G401 (cell line): Measurements from ENCODE around the gene SOX18. TPM values are rescaled to one million over a fixed set of nuclear protein-coding genes. Genes with fewer than 3 reads are reported as not detected.

Experiments
- DNase-seq: peaks from one replicate; pipeline ENCODE4 v3.0.0-alpha.2; 2015; ENCODE audit warnings: low spot score
- in situ Hi-C: cut with HindIII; loops from 2 replicates; pipeline ENCODE4 v1.10.0; 2016; ENCODE audit warnings: low sequenced_read_pairs, mixed read lengths
- total RNA-seq: library from RNA; depleted of rRNA; stranded (reverse); fragments of >200 nt; shearing (Covaris generic); gene quantifications from 2 replicates; pipeline ENCODE4 v1.2.3, GENCODE V29; 2014

The SOX18 gene
- total RNA-seq, 1 experiment from 2014 or later: 1.2 TPM

DNA sequence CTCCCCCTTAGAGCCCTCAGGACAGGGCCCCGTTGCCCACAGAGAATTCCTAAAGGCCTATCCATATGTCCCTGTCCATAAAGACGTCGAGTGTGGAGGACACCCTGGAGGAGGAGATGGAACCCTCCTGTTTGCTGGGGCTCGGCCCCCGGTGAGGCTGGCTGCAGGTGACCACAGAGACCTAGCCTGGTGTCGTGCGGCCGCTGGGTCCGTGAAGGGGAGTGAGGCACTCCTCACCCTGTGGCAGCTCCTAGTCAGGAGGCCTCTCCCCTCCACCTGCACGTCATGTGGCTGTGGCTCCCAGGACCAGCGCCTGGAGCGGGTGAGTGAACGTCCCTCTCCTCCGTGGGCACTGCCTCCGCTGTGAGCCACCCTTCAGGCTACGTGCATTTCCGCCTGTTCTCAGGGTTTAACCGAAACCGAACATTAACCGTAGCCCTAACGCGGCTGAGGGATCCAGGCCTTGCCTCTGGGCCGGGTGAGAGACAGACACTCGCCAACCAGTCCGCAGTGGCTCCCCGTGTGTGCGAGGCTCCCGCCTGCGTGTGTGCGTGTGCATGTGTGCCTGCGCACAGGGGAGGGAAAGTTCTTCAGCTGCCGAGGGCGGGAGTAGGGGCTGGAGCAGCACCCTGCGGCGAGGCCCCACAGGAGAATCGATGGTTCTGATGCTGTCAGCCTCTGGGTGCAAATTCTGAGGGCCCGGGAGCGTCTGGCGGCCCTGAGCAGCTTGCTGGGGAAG is 7.6 kb upstream of the SOX18 start:
- in situ Hi-C loops: no loop called here
- DNase-seq: no peak

DNA sequence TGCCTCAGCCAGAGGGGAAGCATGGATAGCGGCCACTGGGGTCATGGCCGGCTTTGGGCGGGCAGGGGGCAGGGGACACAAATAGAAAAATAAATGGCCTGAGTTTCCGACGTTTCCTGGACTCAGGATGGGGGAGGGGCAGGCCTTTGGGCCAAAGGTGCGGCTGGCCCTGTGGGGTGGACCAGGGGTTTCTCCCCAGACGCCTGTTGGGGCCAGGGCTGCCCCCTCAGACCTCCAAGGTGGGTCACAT is 7.1 kb upstream of the SOX18 start:
- no peak for DNase-seq
- in situ Hi-C loops: no loop called here

DNA sequence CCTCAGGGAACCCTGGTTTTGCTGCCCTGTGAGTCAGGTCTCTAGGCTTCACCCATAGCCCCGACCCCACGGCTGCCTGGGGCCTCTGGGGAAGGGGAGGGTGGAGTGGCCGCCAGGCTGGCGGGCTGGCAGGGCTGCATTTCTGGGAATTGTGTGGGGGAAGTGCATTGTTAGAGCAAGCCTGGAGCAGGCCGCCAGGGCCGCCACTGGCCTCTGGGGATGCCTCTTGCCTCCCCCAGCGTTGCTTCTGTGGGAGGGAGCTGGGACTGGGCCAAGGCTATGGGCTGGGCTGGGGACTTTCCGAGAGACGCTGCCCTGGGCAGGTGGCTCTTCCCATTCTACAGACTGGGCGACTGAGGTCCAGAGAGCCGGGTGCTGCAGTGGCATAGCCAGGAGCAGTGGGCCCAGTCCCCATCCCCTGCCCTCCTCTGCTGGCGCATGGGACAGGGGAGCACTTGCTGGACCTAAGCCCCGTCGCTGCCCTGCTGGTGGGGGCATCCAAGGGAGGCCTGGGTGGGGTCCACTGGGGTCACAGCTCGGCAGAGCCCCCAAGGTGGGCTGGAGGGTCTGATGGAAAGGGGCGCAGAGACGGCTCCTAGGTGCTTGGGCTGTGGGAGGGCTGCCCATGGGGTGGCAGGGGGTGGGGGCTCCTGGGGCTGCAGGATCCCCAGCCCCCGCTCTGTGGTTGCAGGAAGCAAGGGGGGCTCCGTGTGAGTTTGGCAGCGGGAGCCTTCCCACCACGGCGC is 6.6 kb upstream of the SOX18 start:
- no peak for DNase-seq
- in situ Hi-C loops: no loop called here

DNA sequence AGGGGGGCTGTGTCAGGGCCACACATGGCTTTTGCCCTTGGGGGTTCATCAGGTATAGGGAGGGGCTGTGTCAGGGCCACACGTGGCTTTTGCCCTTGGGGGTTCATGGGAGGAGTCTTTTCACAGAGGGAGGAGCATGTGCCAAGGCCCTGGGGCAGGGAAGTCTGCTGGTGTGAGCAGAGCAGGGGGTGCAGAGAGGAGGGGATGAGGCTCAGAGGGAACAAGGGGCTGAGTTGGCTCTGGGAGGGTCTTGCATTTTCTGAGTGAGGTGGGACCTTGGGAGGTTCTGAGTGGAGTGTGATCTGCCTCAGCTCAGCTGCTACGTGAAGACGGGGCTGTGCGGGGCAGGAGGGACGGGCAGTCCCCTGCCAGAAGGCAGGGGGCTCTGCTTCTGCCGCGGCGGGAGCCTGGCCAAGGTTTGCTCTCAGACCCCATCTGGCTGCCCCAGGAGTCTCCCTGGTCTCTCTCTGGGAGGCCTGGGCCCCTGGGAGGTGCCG is 6.0 kb upstream of the SOX18 start:
- in situ Hi-C loops: no loop called here

DNA sequence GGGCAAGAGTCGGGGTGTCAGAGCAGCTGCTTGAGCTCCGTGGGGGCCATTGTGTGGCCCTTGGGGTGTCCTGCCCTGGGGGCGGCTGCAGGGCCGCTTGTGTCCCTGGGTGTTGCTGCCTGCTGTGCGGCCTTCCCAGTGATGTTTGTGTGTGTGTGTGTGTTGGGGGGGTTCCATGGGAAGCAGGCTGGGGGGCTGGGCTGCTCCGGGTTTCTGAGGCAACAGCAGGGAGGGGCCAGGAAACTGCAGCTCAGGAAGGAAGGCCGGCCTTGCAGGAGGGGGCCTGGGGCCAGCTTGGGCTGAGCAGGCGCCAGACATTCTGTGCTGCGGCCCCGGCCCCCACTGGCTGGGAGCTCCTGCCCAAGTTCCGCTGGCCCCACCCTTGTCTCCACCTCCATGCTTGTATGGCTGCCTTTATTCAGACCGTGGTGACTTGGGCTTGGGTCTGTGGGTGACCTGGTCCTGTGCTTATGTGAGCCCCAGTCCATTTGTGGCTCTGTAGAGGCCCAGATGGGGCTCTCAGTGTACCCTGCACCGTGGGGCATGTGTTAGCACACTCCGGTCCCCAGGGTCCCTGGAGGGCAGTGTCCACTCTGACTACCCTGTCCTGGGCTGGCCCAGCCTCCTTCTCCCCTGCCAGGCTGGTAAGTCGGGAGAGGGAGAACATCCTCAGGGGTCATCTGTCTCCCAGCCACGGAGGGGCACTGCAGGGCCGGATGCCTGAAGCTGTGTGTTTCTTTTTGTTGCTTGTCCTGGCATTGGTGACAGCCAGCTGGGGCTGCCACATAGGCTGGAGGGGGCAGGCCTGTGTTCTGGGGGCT is 4.6 kb upstream of the SOX18 start:
- no peak for DNase-seq
- in situ Hi-C loops: no loop called here

More for the DNA sequence above, 6.0 kb upstream of the SOX18 start:
- no peak for DNase-seq

DNA sequence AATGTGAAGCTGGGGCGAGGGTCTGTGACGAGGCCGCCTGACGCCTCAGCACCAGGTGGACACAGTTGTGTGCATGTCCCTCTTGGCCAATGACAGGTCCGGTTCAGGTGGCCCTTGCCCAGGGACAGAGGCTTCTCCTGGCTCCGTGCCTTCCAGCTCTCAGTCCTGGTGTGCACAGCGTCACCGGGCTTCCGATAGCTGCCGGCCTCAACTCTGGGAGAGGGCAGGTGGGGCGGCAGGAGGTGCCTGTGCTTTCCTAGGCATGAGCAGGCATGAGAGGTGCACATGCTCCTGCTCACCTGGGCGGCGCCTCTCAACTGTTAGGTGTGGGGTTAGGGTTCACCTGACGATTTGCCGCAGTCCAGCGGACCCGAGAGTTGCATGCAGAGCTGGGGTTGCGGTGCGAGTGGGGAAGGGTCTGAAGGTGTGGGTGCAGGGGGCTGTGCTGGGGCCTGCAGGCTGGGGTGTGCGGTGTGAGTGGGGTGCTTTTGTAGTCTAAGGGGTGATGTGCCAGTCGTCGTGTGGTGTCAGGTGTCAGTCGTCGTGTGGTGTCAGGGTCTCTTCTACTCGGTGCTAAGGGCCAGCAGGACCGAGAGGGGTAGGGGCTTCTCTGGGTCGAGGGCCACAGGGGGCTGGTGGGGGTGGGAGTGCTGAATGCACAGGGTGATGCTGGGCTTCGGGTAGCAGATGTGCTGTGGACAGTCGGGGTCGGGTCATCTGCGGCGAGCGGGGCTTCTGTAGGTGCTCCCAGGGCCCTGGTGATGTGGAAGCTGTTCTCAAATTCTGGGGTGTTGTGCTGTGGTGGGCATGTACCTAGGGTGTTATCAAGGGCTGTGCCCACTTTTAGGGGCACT is 3.8 kb upstream of the SOX18 start:
- DNase-seq: no peak
- in situ Hi-C loops: no loop called here

DNA sequence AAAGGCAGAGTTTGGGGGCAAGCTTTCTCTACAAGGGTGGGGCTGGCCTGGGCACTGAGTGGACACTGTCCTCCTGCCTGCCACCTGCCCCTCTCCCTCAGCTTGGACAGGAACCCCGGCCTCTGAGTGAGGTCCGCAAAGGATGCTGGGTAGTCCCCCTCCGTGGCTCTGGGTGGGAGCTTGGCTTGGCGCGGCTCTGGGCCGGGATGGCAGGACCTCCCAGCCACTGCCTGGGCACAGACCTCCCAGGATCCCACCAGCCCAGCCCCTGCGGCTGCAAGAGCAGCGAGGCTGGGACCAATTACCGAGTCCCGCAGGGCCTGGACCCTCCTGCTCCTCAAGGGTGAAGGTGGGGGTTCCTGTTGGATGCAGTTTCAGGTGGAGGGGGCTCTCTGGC is 2.9 kb upstream of the SOX18 start:
- in situ Hi-C loops: no loop called here

DNA sequence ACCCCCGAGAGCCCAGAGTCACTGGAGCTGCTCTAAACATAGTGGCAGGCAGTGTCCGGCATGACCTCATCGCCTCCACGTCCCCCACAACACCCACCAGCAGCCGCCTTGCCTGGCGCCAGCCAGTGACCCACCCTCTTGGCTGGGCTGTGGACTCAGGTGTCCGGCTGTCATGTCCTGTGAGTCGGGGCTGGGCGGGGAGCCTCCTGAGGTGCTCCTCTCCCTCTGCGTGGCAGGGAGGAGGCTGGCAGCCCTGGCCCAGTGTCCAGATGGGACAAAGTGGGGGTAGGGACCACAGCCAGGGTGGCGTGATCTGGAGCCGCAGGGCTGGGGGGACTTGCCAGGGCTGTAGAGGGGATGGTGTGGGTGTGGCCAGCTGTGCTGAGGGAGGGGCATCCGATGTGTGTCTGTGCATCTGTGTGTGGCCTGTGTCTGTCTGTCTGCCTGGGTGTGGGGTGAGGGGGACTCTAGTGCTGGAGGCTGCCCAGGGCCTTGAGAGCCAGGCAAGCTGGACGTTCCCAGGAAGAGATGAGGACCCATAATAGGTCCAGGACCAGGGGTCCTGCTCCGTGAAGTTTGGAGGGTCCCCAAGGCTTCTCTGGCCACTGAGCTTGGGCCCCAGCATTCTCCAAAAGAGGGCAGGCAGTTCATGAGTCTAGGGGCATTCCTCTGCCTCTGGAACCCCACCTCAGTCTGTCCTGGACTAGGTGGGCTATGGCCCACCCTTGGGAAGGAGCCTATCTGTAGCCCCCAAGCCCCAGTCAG is 2.3 kb upstream of the SOX18 start:
- DNase-seq: peak; percentile 63
- in situ Hi-C loops: no loop called here

More for the DNA sequence above, 2.9 kb upstream of the SOX18 start:
- DNase-seq: no peak

DNA sequence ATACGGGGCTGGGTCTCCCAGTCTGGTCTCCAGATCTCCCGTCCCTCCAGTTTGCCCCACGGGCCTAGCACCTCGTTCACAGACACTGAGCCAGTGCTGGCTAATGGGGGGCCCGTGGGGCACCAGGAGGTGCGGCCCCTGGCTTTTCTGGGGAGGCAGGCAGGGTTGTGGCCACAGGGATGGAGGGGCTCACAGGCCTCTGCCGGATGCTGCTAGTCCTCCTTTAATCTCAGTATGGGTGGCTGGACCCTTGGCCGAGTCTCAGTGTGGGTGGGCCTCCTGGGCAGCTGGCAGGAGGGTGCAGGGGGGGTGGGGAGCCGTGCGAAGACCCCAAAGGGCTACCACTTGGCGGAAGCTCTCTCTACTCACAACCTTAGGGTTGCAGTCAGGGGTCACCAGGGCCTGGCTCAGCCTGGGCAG is 1.6 kb upstream of the SOX18 start:
- DNase-seq: no peak
- in situ Hi-C loops: no loop called here

DNA sequence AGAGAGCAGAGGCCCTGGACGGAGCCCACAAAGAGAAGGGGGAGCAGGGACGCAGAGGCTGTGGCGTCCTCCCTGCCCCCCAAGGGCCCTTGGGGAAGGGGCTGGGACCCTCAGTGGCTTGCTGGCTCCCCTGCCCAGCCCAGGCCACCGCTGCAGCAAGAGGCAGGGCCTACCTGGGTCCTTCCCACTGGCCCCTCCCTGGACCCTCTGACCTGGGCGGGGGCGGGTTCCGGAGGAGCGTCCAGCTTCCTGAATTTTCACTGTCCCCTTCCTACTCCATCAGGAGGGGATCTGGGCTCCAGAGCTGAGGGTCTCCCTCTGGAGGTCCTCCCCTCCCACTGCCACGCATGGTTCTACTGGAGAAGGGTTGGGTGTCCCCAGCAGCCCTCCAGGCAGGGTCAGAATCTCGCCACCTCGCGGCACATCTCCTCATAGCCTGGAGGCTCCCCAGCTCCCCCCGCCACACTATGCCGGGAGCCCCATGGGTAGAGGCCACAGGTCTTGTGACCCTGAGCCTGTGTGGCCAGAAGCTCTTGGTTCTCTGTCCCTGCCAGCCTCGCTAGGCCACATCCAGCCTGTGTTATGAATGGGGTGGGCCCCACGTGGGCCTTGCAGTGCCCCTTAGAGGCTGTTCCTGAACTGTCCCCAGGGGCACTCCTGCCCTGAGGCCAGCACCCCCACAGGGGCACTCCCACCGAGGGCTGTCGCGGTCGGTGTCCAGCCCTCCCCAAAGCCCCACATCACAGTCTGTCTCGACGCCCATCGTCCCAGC is 1.0 kb upstream of the SOX18 start:
- in situ Hi-C loops: no loop called here

DNA sequence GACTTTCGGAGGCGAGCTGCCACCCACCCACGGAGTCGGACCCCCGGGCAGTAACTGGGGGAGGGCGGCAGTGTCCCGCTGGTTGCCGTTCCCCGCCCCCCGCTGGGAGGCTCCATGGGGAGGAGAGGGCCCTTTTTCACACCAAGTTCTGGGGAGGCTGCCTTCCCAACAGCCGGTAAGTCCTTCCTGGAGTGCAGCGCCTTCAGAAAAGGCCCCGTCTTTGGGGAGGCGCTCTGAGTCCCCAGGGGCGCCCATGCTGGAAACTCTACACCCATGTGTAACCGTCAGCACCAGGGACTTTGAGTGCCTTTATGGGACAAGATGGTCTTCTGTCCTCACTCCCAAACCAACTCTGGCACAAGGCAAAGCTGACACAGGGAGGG is 430 bp upstream of the SOX18 start:
- no peak for DNase-seq
- in situ Hi-C loops: no loop called here

More for the DNA sequence above, 1.0 kb upstream of the SOX18 start:
- DNase-seq: no peak

DNA sequence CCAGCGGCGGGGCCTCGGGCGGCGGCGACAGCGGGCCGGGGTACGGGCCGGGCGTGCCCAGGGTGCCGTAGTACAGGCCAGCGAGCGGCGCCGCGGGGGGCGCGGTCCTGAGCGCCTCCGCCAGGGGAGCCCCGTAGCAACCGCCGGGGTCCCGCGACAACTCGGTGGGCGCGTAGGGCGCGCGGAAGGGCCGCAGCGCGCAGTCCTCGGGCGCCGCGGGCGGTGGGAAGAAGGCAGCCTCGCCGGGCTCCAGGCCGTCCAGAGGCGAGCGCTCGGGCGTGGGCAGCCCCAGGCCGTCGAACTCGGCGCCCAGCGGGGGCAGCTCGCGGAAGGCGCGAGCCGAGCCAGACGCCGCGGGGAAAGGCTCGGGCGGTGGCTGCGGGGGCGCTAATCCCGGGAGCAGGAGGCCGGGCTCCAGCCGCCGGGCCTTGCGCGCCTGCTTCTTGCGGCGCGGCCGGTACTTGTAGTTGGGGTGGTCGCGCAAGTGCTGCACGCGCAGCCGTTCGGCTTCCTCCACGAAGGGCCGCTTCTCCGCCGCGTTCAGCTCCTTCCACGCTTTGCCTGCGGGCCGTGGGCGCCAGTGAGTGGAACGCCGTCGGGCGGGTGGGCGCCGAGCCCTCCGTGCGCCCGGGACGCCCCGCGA is 916 bp downstream of the SOX18 start:
- in situ Hi-C loops: no loop called here
- DNase-seq: no peak

DNA sequence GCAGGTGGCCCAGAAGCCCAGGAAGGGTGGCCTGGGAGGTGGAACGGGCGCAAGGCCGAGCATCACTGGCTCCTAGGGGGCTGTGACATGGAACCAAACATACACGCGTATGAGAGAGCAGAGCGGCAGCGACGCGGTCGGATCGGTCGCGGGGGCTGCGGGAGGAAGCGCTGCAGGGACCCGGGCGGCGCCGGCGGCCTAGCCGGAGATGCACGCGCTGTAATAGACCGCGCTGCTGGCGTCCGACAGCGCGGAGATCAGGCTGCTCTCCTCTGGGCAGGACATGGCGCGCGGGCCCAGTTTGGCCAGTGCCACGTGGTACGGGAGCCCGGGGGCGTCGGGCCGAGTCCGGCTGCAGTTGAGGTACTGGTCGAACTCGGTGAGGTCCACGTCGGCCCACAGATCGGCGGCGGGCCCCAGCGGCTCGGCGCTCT is 1.5 kb downstream of the SOX18 start:
- DNase-seq: no peak
- in situ Hi-C loops: no loop called here

DNA sequence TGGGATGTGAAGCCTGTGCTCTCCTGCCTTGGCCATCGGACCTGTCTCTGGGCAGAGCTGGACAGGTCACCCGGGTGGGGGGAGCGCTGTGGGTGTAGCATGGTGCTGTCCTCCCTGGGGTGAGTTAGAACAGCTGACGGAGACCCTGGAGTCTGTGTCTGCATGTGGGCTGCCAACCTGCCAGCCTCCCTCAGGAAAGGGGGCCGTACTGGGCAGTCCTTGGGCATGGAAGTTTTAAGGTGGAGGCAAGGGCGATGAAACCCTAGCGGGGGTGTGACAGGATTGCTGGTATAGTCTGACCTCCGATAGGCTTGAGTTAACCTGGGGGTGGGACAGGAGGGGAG is 2.4 kb downstream of the SOX18 start:
- no peak for DNase-seq
- in situ Hi-C loops: no loop called here

DNA sequence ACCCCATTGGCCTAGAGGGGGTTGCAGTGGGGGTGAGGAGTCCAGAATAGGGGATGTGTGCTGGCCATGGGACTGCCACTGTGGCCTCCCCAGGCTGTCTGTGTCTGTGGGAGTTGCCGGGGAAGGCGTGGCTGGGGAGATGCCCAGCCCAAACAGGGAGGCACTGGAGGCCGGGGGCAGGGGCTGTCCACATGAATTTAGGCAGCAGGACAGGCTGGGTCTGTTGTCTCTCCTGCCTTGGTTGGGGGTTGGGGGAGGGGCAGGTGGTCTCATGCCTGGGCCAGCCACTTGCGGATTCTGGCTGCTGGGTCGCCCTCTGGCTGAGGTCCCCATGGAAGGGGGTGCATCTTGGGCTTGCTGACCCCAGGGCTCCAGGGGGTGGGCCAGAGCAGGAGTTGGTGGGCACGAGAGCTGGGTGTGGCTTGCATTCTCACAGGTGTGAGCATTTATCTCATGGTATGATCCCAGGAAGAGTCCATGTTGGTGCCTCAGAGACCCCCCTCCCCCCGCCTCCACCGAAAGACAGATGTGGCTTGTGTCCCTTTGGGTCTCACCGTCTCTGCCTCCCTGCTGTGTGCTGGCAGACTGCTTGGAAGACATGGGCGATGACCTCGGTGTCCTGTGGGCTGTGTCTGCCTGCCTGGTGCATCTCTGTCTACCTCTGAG is 4.0 kb downstream of the SOX18 start:
- in situ Hi-C loops: no loop called here
- DNase-seq: no peak

DNA sequence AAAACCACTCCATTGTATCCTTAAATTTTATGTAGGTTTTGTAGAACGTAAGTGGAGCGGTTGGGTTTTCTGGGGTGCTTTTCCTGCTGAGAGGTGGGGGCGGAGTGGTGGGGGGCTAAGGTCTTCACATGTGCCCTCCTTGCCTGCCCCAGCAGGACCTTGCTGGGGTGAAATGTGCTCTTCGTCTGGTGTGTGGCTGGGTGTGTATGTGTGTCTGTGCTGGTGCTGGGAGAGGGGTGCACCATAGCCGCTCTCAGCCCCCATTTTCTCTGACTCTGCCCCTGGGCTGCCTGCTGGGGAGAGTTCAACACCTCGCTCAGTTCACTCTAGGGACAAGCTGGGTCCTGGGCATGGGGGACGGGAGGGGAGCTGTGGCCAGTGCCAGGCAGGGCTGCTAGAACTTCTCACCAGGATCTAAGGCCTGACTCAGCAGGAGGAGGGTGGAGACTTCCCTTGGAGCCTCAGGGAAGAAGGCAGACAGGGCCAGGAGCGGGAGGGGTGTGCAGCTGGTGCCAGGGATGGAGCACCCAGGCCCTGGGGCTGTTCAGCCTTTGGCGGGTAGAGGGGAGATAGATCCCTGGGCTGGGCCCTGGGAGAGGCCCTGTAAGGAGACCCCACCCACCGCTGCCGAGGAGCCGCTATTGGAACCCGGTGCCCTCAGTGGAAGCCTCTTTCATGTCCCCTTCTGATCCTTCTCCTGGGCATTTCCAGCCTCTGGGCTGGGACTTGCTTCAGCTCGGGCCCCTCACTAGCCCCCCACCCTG is 4.8 kb downstream of the SOX18 start:
- in situ Hi-C loops: no loop called here
- no peak for DNase-seq
